ENCODE measurements around the gene UBN1. TPM values are rescaled to one million over a fixed set of nuclear protein-coding genes. Genes with fewer than 3 reads are reported as not detected.

The UBN1 gene
- polyA plus RNA-seq, 4 donors, result 30.0 to 45.2 (median 34.5) TPM

DNA sequence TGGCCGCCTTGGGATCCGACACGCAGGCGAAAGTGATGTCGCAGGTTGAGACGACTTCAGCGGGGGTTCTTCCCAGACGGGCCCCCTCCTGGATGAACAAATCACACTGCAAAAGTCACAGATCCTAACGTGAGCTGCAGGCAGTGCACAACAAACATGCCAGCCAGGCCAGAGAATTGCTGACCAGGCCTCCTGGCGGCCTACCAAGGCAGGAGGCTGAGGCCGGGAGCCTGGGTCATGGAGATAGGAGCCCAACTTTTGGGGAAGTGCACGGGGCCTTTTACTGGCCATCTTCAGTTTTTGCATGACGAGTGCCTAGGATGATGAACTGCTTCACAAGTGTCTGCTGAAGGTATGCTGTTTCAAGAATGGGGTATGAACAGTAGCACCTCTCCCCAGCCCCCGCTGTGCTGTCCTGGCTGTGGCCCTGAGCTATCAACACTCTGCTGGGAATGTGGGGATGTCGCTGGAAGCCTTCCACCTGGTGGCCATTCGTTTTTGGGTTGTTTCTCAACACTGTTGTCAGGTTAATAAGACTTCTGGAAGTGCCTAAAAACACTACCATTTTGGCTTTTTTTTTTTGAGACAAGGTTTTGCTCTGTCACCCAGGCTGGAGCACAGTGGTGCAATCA lies 32.6 kb upstream of the UBN1 start:
- no peak for DNase-seq (ENCODE audit: low read depth in 4 of 4, low spot score in 2 of 4)

- DNase-seq (ENCODE audit: low read depth in 4 of 4, low spot score in 2 of 4), result no peak
Observed at GRCh38 chr16:4820652-4821051, 26.6 kb upstream of the UBN1 start.

GRCh38 chr16:4825196-4825595 lies 22.1 kb upstream of the UBN1 start:
- DNase-seq (ENCODE audit: low read depth in 4 of 4, low spot score in 2 of 4), result no peak

- no peak for DNase-seq (ENCODE audit: low read depth in 4 of 4, low spot score in 2 of 4)
Observed at GRCh38 chr16:4826526-4826925, 20.8 kb upstream of the UBN1 start.

DNA sequence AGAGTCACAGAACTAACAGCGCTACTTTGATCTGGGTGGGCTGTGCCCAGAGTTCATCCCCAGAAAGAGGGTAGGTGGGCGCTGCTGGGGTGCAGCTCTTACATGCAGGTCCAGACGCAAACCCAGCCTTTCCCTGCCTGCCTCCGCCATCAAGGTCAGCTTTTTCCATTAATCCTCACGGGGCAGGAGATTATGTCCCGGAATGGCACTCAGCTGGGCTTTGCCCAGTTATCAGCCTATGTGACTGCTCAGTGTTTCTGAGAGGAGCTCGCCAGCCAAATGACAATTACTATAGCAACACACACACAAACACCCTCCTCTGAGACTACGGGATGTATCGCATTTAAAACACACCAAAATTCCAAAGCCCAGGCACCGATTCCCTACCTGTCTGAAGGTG lies 20.3 kb upstream of the UBN1 start:
- no peak for DNase-seq (ENCODE audit: low read depth in 4 of 4, low spot score in 2 of 4)

DNA sequence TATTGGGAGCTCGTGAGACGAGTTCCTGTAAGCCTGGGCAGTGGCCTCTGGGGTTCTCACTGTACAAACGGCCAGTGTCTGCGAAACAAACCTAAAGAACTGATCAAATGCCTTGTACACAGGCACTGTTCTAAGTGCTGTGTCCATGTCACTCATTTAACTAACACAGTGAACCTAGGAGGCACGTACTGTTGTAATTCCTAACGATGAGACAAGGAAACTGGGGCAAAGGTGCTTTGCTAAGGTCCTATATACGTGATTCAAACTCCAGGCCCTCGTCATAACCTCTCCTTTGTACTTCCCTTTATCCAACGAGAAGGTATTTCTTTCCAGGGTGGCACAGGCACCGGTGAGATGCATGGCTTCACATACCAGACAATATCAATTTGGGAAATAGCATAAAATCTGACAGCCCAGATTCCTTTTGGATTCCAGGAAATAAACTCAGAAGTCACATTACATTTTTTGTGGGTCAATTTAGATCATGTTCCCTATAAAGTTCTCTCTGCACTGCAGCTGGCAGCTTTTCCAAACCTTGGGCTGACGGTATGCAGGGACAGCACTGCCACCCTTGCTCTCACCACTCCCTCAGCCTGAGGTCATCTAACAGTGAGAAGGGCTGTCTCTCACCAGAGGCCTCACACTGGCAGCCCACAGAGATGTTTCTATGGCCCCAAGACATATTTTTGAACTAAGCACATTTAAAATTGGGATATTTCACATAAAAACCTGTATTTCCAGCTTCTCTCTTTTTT lies 18.5 kb upstream of the UBN1 start:
- DNase-seq (ENCODE audit: low read depth in 4 of 4, low spot score in 2 of 4), result no peak

DNA sequence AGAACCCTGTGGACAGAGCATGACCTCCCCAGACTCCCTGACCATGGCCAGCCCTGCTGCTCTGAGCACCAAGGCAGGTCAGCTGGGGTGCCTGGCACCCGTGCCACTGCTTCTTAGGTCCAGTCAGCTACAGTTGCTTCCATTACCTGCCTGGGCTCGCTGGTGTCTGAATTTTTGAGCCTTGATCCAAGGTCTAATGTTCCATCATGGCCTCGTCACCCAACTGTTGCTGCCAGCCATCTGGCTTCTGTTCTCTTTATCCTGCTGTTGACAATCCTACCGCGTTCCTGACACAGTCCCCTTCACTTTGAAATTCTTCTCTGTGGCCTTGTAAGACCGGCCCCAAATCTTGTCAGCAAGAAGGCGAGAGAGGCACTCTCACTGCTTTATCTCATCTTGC lies 16.9 kb upstream of the UBN1 start:
- no peak for DNase-seq (ENCODE audit: low read depth in 4 of 4, low spot score in 2 of 4)

DNA sequence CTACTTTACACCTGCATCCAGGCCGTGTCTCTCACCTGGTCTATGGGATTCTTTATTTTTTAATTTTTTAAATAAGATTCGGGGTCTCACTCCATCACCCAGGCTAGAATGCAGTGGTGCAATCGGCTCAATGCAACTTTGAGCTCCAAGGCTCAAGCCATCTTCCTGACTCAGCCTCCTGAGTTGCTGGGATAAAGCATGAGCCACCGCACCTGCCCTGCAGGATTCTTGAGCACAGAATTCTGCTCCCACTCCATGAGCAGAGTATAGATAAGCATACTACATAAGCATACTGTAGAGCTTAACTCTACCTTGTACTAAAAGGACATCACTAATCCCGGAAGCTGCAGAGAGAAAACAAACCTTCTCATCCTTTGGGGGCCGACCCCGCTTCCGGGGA lies 15.7 kb upstream of the UBN1 start:
- no peak for DNase-seq (ENCODE audit: low read depth in 4 of 4, low spot score in 2 of 4)

DNA sequence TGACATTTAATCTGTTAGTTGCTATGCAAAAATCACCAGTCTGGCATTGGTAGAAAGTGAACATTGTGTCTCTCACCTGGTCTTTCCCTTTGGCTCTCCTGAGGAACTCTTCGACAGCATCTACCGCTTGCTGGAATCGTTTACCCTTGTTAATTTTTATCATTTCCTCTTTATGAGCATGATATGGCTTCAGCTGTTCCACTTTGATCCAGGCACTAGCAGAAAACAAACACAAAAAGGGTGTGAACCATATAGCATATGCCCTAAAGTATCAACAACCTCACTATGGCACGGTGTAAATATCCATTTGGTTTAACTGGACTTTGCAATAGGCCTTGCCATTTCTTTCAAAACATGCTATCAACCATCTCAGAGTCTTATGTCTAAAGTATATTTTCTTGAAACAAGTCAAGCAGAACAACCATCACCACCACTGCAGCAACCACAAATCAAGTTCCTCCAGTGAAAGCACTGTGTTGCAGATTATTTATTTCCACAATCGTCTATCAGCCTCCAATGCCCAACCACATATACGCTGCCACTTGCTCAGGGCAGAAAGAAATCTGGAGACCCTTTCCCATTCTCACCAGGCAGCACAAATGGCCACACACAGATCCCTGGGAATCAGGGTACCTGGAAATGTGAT lies 14.5 kb upstream of the UBN1 start:
- DNase-seq (ENCODE audit: low read depth in 4 of 4, low spot score in 2 of 4), result no peak

DNA sequence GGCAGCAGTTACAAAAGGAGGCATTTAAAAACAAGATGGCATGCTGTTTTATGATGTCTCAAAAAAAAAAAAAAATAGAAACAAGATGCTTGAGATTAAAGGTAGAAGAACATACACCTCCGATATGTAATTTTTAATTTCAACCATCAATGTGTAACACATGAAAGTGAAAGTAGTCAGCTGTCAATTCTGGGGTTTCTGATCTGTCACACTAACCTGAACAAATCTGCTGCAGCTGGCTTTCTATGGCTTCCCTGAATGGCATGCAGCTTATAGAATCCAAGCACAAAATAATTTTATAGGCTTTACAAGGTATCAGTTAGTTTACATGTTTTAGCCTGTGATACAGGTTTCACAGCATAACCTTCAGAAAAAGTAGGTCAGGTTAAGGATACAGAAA lies 13.7 kb upstream of the UBN1 start:
- no peak for DNase-seq (ENCODE audit: low read depth in 4 of 4, low spot score in 2 of 4)

DNA sequence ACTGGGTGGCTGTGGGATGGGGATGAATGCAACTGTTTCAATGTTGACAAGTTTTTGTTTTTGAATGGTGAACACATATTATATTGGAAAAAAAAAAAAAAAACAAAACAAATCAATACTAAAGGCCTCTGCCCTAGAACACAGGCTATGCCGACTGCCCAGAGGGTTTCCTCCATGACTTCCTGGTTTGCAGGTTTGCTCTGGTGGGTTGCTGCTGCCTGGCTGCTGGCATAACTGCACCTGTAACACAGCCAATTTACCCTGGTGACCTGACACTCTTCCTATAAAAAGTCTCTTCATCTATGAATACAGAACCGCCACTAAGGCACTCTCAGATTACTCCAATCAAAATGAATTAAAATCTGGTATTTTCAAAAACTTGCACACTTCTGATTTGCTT lies 10.6 kb upstream of the UBN1 start:
- no peak for DNase-seq (ENCODE audit: low read depth in 4 of 4, low spot score in 2 of 4)

- DNase-seq (ENCODE audit: low read depth in 4 of 4, low spot score in 2 of 4), result no peak
Observed at GRCh38 chr16:4837733-4838501, 9.4 kb upstream of the UBN1 start.

DNA sequence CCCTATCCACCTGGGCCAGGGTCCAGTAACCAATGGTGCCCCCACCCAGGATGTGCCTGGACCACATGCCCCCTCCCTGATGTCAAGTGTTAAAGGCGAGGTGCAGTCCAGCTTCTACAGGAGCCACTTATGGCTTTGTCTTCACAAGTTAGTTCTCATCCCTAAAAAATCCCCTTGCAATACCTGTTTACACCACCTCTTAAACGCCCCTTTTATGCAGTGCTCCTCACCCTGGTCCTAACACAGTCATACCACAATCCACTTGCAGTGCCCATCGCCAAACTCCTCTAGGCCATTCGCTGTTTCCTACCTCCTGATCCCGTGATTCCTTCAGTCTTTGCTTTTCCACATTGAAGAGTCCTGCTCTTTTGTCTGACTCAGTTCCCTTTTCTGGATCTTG lies 7.3 kb upstream of the UBN1 start:
- DNase-seq (ENCODE audit: low read depth in 4 of 4, low spot score in 2 of 4), result no peak

GRCh38 chr16:4840984-4841383 lies 6.3 kb upstream of the UBN1 start:
- DNase-seq (ENCODE audit: low read depth in 4 of 4, low spot score in 2 of 4), result no peak

DNA sequence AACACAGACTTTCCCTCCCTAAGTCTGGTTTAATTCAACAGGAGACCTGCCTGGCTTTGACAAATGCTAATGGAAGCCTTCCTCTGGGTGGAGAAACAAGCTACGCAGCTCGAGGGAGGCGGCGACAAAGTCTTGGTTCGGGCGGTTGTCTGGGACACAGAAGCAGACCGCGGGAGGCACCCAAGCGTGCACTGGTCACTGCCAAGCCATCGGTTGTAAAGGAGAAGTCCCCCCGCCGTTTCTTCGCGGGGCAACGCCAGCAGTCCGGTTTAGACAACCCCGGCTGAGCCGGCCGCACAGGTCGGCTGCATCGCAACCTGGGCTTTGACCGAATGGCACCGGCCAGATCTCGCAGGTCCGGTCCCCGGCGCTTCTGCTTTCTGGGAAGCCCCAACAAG lies 779 bp upstream of the UBN1 start:
- peak in 1 of 4 donors; percentile 23 for DNase-seq (ENCODE audit: low read depth in 4 of 4, low spot score in 2 of 4)

DNA sequence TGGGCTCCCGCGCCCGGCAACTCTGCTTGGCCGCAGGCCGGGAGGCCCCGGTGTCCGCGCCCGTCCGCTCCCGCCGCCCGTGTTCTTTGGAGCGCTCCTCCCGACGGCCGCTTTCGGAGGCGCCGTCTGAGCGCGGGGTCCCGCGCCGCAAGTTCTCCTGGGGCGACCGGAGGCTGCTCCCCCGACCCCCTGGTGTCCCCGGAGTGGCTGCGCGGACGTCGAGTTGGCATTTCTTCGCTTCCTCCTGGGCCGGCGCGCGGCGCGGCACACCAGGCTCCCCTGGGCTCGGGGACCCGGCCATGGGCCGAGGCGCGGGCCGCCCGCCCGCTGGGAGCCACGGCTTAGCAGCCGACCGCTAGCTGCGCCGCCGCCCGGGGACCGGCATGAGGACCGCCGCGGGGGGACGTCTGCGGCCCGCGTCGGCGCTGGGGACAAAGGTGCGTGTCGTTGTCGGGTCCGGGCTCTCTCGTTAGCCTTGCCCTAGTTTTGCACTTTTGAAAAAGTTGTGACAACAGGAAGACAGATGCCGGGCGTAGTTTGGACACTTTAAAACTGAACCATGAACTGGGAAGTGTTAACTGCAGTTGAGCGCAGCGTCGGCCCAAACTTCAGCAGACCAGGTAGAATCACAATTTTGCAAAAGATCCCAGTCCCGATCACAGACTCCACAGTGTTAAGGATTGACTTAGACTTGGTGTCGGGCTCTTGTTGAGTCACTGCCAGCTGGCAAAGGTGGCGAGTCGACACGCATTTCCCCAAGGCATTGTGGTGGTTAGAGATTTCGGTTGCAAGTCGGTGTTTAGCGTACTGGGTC lies 700 bp downstream of the UBN1 start:
- peak in 1 of 4 donors; percentile 16 for DNase-seq (ENCODE audit: low read depth in 4 of 4, low spot score in 2 of 4)

- no peak for DNase-seq (ENCODE audit: low read depth in 4 of 4, low spot score in 2 of 4)
Observed at GRCh38 chr16:4850211-4850610, 2.9 kb downstream of the UBN1 start.

DNA sequence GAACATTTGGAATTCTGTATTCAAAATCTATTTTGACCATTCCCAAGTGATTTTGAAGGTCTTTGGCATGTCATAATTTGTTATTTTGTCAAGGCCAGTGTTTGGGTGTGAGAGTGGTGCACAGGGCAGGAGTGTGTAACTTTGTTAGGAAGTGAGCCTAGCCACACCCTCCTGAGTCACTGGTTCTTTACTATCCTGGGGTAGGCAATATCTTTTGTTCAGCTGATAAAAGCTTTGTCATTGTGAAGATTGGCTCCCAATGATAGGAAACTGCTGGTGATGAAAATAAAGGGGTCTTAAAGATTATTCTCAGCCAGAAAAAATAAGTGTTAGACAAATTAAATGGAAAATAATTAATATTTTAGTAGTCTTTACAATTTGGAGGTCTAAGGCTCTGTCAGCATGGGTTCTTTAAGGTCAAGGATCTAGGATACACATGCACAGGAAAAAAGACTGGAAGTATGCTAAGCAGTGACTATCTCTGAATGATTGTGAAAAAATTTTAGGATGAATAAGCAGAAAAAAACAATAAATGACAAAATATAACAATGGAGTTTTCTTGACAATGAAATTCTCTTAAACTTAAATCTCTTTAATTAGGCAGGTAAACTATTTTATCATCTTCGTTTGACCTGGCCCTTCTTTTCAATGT lies 5.1 kb downstream of the UBN1 start:
- DNase-seq (ENCODE audit: low read depth in 4 of 4, low spot score in 2 of 4), result no peak

DNA sequence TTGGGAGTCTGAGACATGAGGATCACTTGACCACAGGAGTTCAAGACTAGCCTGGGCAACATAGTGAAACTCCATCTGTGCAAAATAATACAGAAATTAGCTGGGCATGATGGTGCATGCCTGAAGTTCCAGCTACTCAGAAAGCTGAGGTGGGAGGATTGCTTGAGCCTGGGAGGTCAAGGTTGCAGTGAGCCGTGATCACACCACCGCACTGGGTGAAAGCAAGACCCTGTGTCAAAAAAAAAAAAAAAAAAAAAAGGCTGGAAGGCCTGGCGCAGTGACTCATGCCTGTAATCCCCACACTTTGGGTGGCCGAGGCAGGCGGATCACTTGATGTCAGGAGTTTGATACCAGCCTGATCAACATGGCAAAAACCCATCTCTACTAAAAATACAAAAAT lies 8.1 kb downstream of the UBN1 start:
- DNase-seq (ENCODE audit: low read depth in 4 of 4, low spot score in 2 of 4), result no peak

DNA sequence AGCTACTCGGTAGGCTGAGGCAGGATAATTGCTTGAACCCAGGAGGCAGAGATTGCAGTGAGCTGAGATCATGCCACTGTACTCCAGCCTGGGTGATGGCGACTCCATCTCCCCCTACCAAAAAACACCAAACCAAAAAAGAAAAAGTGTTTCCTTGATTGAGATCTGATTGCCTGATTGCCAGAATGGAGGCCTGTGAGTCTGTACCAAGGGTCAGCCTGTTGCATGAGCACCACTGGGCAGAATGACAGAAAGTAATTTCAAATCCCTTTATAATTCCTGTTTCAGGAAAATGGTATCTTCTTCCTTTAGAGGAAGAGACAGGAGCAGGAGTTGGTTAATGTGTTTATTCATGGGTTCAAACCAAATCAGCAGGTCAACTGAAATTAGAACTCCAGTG lies 8.5 kb downstream of the UBN1 start:
- no peak for DNase-seq (ENCODE audit: low read depth in 4 of 4, low spot score in 2 of 4)
